ENCODE data around the gene DDX56.
"Not testable (repeated sequence)": the region's sequence is repeated elsewhere in the genome, so short reads cannot be mapped to it uniquely, and the experiment has no call there.

DDX56 gene

DNA sequence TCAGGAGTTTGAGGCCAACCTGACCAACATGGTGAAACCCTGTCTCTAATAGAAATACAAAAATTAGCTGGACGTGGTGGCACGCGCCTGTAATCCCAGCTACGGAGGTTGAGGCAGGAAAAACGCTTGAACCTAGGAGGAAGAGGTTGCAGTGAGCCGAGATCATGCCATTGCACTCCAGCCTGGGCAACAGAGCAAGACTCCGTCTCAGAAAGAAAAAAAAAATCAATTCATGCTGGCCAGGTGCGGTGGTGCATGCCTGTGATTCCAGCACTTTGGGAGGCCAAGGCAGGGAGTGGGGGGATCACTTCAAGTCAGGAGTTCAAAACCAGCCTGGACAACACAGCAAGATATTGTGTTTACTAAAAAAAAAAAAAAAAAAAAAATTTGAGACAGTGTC lies 23.5 kb upstream of the DDX56 start:
- DNase-seq (ENCODE audit: low read depth, low spot score), result not testable (repeated sequence)

DNA sequence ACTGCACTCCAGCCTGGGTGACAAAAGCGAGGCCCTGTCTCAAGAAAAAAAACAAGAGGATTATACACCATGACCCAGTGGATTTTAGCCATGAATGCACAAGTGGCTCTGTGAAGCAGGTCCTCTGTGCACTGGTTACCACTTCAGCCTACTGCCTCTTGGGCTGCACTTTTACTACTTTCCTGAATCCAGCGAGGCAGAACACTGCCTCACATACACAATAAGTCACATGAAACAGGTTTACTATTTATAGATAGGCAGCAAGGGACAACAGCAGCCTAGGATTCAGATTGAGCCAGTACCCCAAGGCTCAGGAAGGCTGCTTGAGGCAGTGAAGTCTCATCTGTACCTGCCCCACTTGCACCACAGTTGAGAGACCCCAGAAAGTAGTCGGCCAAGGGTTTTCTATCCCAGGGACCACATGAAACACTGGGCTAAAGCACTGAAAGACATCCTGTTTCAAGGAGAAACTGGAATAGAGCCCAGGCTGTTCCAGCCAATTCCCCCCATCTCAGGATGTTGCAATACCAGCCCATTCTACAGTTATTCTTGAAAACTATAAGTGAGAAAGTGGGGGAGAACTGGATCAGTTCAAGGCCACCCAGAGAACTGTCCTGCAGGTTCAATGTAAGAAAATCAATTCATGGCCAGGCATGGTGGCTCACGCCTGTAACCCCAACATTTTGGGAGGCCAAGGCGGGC lies 22.4 kb upstream of the DDX56 start:
- no peak for DNase-seq (ENCODE audit: low read depth, low spot score)

DNA sequence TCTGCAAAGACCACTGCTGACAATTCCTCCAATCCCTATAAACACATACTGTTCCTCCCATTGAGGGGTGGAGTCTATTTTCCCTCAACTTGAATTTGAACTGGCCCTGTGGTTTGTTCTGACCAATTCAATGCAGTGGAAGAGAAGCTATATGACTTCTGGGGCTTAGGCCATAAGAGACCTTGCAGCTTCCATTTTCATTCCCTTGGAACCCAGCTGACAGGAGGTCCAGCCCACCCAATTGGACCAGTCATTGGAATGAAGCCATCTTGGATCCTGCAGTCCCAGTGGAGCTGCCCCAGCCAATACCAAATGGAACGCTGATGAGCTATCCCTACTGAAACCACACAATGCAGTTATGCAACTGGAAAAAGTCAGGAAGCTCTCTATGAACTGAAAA lies 17.2 kb upstream of the DDX56 start:
- no peak for DNase-seq (ENCODE audit: low read depth, low spot score)

DNA sequence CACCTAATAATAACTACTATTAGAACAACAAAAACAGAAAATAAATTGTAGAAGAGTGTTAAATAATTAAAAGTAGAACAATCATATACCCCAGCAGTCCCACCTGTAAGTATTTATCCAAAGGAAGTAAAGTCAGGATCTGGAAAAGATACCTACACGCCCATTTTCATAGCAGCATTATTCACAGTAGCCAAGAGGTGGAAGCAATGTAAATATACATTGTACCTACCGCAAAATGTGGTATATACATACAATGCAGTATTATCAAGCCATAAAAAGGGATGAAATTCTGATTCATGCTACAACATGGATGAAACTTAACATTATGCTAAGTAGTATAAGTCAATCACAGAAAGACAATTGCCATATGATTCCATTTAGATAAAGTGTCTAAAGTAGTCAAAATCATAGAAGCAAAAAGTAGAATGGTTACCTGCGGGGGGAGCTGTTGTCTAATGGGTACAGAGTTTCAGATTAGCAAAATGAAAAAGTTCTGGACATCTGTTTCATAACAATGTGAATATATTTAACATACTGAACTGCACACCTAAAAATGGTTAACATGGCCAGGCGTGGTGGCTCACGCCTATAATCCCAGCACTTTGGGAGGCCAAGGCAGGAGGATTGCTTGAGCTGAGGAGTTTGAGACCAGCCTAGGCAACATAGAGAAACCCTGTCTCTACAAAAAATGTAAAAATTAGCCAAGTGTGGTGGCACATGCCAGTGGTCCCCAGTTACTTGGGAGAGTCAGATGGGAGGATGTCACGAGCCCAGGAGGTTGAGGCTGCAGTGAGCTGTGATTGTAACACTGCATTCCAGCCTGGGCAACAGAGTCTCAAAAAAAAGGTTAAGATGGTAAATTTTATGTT lies 14.4 kb upstream of the DDX56 start:
- DNase-seq (ENCODE audit: low read depth, low spot score), result no peak

DNA sequence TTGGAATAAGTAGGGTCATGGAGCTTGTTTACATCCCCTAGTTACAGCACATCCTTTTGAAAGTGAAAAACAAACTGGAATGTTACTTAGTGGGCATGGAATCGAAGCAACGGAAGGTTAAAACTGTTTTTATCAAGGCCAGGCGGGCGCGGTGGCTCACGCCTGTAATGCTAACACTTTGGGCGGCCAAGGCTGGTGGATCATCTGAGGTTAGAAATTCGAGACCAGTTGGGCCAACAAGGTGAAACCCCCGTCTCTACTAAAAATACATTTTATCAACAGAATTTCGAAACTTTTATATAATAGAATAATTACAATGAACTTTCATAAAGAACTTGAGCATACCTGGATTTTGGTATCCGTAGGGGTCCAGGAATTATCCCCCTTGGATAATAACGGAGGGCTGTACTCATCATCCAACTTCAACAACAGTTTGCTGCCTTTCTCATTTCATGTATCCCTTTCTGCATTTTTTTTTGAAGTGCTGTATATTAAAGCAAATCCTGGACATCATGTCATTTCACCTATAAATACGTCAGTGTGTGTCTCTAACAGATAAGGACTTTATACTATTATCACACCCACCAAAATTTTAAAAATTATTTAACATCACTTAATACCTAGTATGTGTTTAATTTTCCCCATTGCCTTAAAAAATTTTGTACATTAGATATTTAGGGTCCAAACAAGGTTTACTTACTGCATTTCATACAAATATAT lies 9.6 kb upstream of the DDX56 start:
- no peak for DNase-seq (ENCODE audit: low read depth, low spot score)

DNA sequence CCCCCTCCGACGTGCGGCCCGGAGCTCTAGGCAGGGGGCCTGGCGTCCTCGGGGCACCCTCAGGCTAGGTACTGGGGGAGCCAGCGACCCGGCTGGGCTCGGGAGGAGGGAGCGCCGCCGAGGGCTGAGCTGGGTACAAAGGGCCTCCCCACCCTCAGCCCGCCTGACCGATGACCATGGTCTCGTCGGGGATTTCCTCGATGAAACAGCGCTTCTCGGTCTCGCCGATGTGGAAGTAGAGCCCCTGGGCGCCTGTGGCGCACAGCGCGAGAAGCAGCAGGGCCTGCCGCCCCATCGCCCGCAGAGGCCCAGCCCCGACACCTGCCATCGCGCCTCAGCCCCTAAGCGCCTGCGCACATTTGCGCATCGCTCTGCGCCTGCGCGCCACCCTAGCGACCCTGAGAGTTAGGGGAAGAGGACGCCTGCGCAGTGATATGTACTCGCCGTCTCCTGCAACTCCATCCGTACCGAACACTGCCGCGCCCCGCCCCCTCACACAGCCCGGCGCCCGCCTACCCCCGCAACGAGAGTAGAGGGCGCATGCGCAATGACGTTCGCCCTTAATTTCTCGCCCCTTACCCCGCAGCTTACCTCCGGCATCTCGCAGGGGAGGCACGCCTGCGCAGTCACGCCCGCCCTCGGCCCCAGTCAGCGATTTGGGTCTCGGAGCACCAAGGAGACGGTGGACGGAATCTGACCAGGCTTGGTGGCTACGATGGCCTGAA lies 8.3 kb upstream of the DDX56 start, which contains the start of gene TMED4:
Gene TMED4, minus strand, starts transcription at position 353 of the 725 bp plus-strand sequence. Its CDS starts 25 bp downstream, at position 328.
- peak; percentile 97 for DNase-seq (ENCODE audit: low read depth, low spot score)

DNA sequence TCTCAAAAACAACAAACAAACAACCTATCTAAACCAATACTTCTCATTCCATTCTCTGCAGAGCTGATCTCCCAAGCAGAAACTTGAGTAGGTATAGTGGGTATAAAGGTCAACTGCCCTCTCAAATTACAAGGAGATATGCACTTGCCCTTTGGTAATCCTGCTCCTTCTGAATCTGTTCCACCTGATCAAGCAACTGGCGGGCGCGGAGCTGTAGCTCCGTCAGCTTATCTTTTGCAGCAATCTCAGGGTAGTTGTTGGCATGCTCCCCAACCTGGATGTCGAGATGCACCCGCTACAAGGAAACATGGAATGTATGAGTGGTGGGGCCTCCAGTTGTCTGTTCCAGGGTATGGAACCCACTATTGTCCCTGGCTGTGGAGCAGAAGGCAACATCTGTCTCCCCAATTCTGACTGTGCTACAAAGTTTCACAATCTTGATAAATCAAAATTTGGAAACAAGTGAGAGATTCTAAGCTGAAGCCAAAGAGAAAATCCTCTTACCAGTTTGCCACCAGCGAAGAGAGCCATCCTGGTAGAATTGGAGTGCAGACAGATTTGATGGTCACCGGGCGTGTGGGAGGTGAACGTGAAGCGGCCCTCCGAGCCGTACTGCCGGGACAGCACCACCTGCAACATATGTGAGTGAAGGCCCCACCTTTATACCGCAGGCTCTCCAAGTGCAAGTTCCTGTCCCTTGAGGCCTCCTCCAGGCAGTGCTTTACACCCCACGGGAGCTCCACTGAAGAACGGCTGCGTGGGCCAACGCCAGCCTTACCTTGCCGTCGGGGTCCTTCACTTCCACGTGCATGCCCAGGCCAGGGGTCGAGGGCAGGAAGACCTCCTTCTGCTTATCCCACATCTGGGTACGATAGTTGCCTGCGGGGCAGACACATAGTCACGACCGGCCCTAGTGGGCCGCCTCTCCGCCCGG lies 7.5 kb upstream of the DDX56 start:
- DNase-seq (ENCODE audit: low read depth, low spot score), result no peak

DNA sequence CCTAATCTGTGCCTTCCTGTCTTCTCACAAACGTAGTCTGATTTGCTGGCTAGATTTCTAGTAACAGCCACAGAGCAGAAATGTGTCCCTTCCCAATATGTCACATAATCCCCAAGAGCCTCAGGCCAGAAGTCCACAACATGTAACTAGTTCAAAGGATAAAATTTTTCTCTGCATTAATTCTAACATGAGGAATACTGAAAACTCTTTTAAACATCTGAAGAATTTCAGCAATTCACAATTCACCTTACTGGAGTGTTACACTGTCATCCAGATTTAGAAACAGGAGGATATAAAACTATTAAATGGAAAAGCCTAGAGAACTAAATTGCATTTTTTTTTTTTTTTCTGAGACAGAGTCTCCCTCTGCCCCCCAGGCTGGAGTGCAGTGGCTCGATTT lies 2.5 kb upstream of the DDX56 start:
- DNase-seq (ENCODE audit: low read depth, low spot score), result no peak

DNA sequence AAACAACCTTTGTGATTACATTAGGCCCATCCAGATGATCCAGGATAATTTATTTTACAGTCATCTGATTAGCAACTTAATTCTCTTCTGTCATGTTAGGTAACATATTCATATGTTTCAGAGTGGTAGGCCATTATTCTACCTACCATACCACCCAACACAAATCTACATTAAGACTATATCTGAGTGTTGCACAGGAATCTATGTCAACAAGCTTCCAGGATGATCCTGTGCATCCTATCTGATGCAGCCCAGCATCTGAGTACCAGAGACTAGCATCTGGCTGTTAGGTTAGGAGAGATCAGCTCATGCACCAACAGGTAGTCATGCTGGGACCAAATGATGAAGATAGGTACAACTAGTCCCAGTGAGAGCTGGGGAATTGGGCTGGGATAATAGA lies 1.3 kb upstream of the DDX56 start:
- no peak for DNase-seq (ENCODE audit: low read depth, low spot score)

DNA sequence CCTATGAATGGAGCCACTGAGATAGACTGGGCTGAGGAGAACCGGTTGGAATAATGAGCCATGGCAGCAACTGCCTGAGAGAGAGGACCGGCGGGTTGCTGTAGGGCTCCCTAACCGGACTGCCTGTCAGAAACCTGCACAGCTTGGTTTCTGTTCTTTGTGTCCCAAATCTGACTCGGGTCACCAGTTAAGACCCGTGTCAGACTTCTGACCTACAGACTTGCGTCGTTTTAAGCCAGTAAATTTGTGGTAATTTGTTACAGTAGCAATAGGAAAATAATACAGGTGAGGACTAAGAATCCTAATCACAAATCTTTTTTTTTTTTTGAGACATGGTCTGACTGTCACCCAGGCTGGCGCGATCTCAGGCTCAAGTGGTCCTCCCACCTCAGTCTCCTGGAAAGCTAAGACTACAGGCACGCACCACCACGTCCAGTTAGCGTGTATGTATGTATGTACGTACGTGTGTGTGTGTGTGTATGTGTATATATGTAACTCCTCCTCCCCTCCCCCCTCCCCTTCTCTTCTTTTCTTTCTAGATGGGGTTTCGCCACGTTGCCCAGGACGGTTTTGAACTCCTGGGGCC lies 672 bp upstream of the DDX56 start:
- no peak for DNase-seq (ENCODE audit: low read depth, low spot score)

DNA sequence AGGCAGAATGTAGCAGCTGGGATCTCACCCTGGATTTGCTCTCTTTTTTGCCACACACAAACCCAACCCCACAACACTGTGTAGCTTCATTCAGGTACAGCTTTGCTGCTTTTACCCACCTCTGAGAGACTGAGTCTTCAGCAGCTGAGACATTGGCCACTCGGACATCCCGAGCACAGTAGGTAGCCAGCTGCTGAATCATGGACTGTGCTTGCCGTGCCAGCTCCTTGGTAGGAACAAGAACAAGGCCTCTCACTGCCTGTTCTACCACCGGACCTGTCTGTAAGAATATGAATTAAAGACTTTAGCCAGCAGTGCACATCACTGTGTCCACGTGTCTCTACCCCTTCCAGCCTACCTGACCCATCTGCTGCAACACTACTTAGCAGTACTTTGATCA lies 937 bp downstream of the DDX56 start:
- DNase-seq (ENCODE audit: low read depth, low spot score), result no peak

DNA sequence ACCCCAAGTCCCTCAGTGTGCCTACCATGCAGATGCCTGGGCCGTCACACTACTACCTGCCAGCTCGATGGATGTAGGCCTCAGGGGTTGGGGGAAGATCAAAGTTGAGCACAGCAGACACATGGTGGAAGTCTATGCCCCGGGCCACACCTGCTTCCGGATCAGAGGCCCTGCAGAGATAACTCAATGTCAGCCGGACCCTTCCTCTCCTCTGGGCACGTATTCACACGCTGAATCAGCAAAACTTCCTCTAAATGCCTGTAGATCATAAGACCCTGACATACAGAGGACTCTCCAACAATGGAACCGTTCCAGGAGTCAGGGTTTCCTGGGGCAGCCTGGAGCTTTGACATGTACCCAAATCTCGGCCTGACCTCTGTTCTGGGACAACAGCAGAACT lies 3.7 kb downstream of the DDX56 start:
- DNase-seq (ENCODE audit: low read depth, low spot score), result no peak

DNA sequence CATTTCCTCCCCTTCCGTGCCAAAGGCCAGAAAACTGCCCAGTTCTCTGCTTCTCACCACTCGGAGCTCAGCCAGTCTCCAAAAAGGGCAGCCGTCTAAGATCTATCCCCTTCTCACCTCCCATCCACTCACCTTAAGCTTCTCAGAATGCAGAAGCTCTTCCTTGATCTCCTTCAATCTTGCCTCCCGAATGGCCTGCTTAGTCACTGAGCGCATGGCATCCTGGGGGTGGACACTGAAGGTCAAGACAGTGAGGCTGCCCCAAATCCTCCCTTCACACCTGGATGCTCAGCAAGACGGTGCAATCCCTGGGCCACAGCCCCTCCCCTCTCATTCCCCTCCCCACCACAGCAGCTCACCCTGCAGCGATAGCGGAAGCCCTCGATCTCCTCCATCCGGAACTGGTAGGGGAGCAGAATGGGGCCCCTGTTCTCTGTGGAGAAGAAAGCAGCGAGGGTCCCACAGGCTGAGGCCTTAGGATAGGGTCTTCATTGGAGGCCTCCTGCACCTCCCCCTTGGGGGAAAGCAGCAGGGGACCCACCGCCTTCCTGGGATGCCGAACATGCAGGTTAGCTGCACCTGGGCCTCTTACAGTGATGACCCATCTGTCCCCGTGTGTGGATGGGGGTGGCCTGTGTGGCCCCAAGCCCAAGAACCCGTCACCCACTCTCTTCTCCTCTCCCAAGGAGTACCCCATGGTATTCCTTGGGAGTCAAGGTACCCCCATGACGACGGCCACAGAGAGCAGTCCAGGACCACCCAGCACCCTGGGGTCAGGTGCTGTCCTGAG lies 4.7 kb downstream of the DDX56 start:
- no peak for DNase-seq (ENCODE audit: low read depth, low spot score)

DNA sequence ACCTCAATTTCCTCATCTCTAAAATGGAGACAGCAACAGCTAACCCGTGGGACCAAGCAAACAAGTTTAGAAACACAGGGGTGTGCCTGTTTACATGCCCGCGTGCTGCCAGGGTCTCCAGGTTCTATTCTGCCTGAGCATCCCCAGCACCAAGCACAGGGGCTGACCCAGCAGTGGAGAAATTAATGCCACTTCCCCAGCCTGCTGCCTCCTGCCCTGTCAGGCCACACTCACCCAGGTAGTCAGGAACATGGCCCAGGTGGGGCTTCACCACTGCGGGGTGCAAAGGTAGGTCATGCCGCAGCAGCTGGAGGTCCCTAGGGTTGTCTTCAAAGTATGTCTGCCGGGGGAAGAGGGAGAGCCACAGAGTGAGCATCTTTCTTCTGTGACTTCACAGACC lies 5.8 kb downstream of the DDX56 start:
- DNase-seq (ENCODE audit: low read depth, low spot score), result no peak

DNA sequence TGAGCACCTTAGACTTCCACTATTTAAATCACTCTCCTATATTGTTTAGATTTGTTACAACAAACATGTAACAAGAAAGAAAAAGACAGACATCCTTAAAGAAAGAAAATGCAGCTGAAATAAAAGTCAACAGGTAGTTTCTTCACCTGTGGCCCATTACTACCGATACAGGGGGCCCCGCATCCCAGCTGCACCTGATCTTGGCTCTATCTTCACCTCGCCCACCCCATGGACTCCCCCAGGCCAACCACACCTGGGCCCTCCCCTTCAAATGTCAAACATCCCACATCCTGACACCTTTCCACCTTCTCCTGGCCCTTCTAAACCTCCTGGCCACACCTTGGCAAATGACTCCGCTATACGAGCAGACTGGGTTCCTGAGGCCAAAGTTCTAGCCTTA lies 7.0 kb downstream of the DDX56 start:
- no peak for DNase-seq (ENCODE audit: low read depth, low spot score)

DNA sequence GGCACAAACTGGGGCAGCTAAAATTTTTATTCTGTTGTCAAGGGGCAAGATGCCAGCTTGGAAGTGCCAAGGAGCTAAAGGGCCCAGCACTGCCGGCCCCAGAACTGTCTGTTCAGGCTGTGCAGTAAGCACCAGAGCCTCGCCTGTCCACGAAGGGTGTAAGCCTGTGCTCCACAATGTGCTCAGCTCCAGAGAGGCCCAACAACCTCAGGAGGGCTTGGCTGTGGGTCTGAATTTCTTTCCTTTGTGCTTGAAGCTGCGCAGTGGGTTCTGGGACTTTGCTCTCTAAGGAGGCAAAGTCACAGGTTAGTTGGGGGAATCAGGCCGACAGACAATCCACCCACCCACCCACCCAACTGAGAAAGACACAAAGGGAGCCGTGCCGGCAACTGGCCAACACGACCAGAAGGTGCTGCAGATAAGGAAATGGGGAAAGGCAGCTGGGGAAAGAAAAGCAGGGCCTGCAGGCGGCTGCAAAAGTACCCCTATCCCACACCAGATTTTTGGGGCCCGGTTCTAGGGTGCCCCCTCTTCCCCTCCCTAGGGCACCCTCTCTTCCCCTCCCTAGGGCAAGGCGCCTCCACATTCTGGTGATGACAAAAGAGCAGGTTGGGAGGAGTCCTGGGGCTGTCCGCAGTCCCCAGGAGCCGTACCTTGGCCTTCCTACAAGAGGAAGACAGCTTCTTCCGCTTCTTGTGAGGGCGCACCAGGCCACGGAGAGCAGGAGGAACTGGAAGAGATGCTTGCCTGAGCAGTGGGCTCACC lies 7.7 kb downstream of the DDX56 start:
- no peak for DNase-seq (ENCODE audit: low read depth, low spot score)

DNA sequence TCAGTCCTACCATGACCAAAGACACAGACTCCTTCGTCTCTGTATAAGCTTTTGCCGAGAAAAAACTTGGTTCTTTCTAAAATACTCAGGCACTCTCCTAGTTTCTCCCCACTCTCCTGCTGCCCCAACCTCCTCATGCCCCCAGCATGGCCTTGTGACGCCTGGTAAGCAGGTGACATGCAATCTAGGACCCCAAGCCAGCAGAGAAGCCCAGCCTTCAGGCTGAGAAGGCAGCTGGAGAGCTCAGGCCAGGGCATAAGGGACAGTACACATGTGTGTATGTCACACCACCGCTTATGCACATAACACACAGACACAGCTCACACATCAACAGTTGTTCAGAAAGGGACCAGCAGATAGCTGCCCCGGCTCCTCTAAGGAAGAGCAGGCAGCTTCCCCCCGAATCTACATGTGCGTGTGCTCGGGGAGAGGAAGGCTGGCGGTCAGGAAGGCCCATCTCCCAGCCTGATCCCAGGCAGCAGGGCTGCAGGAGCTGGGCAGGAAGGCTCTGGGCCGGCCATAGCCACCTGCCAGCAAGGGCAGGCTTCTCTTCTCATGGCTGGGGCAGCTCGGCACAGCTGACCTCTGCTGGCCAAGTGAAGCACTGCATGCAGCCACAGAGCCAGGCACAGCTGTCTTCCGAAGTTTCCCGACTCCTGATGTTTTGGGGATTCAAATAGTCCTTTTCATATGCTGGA lies 8.5 kb downstream of the DDX56 start:
- DNase-seq (ENCODE audit: low read depth, low spot score), result peak; percentile 12

DNA sequence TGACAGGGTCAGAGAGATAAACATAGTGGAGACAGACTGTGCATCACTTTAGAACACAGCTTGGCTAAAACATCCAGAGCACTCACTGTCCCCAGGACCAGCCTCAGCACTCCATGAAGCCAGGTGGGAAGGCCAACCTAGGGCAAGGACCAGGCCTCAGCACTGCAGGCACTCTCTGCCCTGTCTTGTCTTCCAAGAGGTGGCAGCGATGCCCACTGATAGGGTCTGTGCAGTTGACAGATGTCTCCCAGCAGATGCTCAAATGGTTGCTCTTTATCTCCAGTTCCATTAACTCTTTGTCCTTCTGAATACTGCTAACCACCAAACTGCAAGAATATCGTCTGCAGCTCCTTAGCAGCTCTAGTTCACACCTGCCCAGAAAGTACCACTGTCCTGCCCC lies 9.1 kb downstream of the DDX56 start:
- no peak for DNase-seq (ENCODE audit: low read depth, low spot score)

Measured in brain pericyte (primary cell).